ENCODE results near the gene SLC25A17. TPM values are rescaled to one million over a fixed set of nuclear protein-coding genes. Genes with fewer than 3 reads are reported as not detected.
"Not testable (repeated sequence)": the region's sequence is repeated elsewhere in the genome, so short reads cannot be mapped to it uniquely, and the experiment has no call there.

The SLC25A17 gene
- total RNA-seq, 1 donor from 2014 or later = 14.8 TPM

- CTCF ChIA-PET = no interaction called here
- no peaks in the 10 kb centered on the region for H3K9me3 Mint-ChIP-seq
- peaks cover 71% of the 10 kb centered on the region for H3K36me3 Mint-ChIP-seq (ENCODE audit: low read depth)
These were observed 10.0 kb upstream of the SLC25A17 start for GRCh38 chr22:40829131-40829530.

GRCh38 chr22:40826984-40827741, 8.0 kb upstream of the SLC25A17 start:
- ATAC-seq (ENCODE audit: low read depth) (no peak), DNase-seq (no peak)
- TF ChIP-seq CTCF (IDR thresholded peaks at IDR 0.05) = no peak
- H3K4me3 Mint-ChIP-seq = no peak overlapping the region
- H3K27me3 Mint-ChIP-seq = no peaks in the 10 kb centered on the region
- peaks cover 65% of the 10 kb centered on the region for H3K36me3 Mint-ChIP-seq (ENCODE audit: low read depth)
- ChIA-PET POLR2A (no interaction called here), CTCF (no interaction called here)
- H3K9me3 Mint-ChIP-seq = no peaks in the 10 kb centered on the region
- H3K4me1 Mint-ChIP-seq = peaks cover 4% of the 10 kb centered on the region
- no peak overlapping the region for H3K27ac Mint-ChIP-seq
- intact Hi-C loops (cut with micrococcal nuclease) = no loop called here

More at GRCh38 chr22:40829131-40829530, 10.0 kb upstream of the SLC25A17 start:
- no peak for ATAC-seq (ENCODE audit: low read depth)
- intact Hi-C loops (cut with micrococcal nuclease) = no loop called here
- no peaks in the 10 kb centered on the region for H3K27me3 Mint-ChIP-seq
- POLR2A ChIA-PET = no interaction called here
- DNase-seq = no peak
- no peak overlapping the region for H3K27ac Mint-ChIP-seq
- no peak for TF ChIP-seq CTCF (IDR thresholded peaks at IDR 0.05)
- no peaks in the 10 kb centered on the region for H3K4me1 Mint-ChIP-seq
- no peak overlapping the region for H3K4me3 Mint-ChIP-seq

- H3K9me3 Mint-ChIP-seq; POLR2A ChIA-PET; DNase-seq; ATAC-seq (ENCODE audit: low read depth); H3K4me1 Mint-ChIP-seq; intact Hi-C loops (cut with micrococcal nuclease); H3K27ac Mint-ChIP-seq; CTCF ChIA-PET; H3K4me3 Mint-ChIP-seq; H3K27me3 Mint-ChIP-seq: not testable (repeated sequence)
- peaks cover 61% of the 10 kb centered on the region for H3K36me3 Mint-ChIP-seq (ENCODE audit: low read depth)
These were observed 7.1 kb upstream of the SLC25A17 start for GRCh38 chr22:40826292-40826691.

- intact Hi-C loops (cut with micrococcal nuclease) = no loop called here
- ATAC-seq (ENCODE audit: low read depth) (no peak), DNase-seq (no peak)
- Mint-ChIP-seq H3K4me1 (peaks cover 18% of the 10 kb centered on the region), H3K36me3 (ENCODE audit: low read depth) (peaks cover 42% of the 10 kb centered on the region), H3K27me3 (no peaks in the 10 kb centered on the region), H3K4me3 (no peak overlapping the region), H3K27ac (no peak overlapping the region), H3K9me3 (no peaks in the 10 kb centered on the region)
- CTCF ChIA-PET = no interaction called here
- POLR2A ChIA-PET = interaction anchor here (0.6 kb wide), 1 partner anchor 476 kb away, joined by 8 read pairs; no protein-coding TSS in a partner anchor
- no peak for TF ChIP-seq CTCF (IDR thresholded peaks at IDR 0.05)
These were observed 4.3 kb upstream of the SLC25A17 start for GRCh38 chr22:40823426-40823825.

- Mint-ChIP-seq H3K36me3 (ENCODE audit: low read depth) (peaks cover 19% of the 10 kb centered on the region), H3K4me1 (peaks cover 34% of the 10 kb centered on the region), H3K4me3 (peak overlapping the region; percentile 98), H3K27me3 (no peaks in the 10 kb centered on the region), H3K27ac (peak overlapping the region; percentile 41), H3K9me3 (no peaks in the 10 kb centered on the region)
- CTCF ChIA-PET = interaction anchor here (2.1 kb wide), 1 partner anchor 137 kb away, joined by 6 read pairs; no protein-coding TSS in a partner anchor
- intact Hi-C loops (cut with micrococcal nuclease) = loop anchor here (1.0 to 10.0 kb wide), 5 partner anchors 37 to 295 kb away; partner anchors contain the start of genes RBX1 and ST13
- POLR2A ChIA-PET = interaction anchor here (0.6 to 2.4 kb wide), 6 partner anchors 36 to 317 kb away, joined by 3 to 18 read pairs (median 6); partner anchors contain the start of genes ST13 and XPNPEP3
- TF ChIP-seq CTCF (IDR thresholded peaks at IDR 0.05) = no peak
- no peak for DNase-seq
- no peak for ATAC-seq (ENCODE audit: low read depth)
These were observed 524 bp upstream of the SLC25A17 start for GRCh38 chr22:40819599-40820140.
